Muscle of leg (tissue), 11 donors: ENCODE data around the gene GRB2. TPM values are rescaled to one million over a fixed set of nuclear protein-coding genes. Genes with fewer than 3 reads are reported as not detected.

ENCODE experiments used
- DNase-seq: peaks from one replicate; pipeline ENCODE4 v3.0.0; 2013
- H3K27ac ChIP-seq: one replicate; pipeline ENCODE4 v1.5.1; 2013; ENCODE audit warnings: mild to moderate bottlenecking, low read length, control low read depth
- H3K27me3 ChIP-seq: one replicate; pipeline ENCODE4 v1.6.1; 2013; ENCODE audit warnings: low read length; ENCODE audit not compliant: control insufficient read depth, insufficient read depth
- H3K36me3 ChIP-seq: one replicate; pipeline ENCODE4 v1.6.1; 2013; ENCODE audit warnings: low read length; ENCODE audit not compliant: control insufficient read depth, insufficient read depth
- H3K4me1 ChIP-seq: one replicate; pipeline ENCODE4 v1.6.1; 2013; ENCODE audit warnings: low read length; ENCODE audit not compliant: control insufficient read depth, insufficient read depth
- H3K4me3 ChIP-seq: one replicate; pipeline ENCODE4 v1.5.1; 2013; ENCODE audit warnings: low read length, control low read depth
- H3K9me3 ChIP-seq: replicated peaks from 2 replicates; pipeline ENCODE4 v1.6.1; 2013; ENCODE audit warnings: low read depth, low read length; ENCODE audit not compliant: control insufficient read depth
- WGBS: methylation state at CpG from one replicate; pipeline ENCODE4 v1.1.5; 2013; ENCODE audit warnings: missing lambda C conversion rate; ENCODE audit not compliant: insufficient coverage; 5-methylcytosine and 5-hydroxymethylcytosine counted together
- polyA plus RNA-seq, 8 donors: library from polyadenylated mRNA; unstranded; fragments of 120-200 nt; gene quantifications; one replicate each; pipeline versions ENCODE4 v1.2.1 to v1.2.3, GENCODE V29; 2013; ENCODE audit warnings: inconsistent platforms in 1 of 8, low replicate concordance in 1 of 8; ENCODE audit not compliant: insufficient read length in 8 of 8, insufficient read depth in 1 of 8
- total RNA-seq: library from RNA; stranded (reverse); fragments of 120-200 nt; gene quantifications from one replicate; pipeline ENCODE4 v1.2.4, GENCODE V29; 2013

The GRB2 gene
- total and polyA plus RNA-seq, 9 donors, result 88.4 to 162 (median 147) TPM

- H3K4me3 ChIP-seq, result no peak overlapping the region
- peaks cover 32% of the 10 kb centered on the region for H3K36me3 ChIP-seq
- no peaks in the 10 kb centered on the region for H3K9me3 ChIP-seq
- WGBS, result 61% methylated on average over 10 of the region's 19 CpGs
- H3K4me1 ChIP-seq, result peaks cover 6% of the 10 kb centered on the region
- H3K27me3 ChIP-seq, result no peaks in the 10 kb centered on the region
- no peak for DNase-seq
- no peak overlapping the region for H3K27ac ChIP-seq
Observed at GRCh38 chr17:75315541-75316243, 89.8 kb downstream of the GRB2 start.

- peak; percentile 71 for DNase-seq
- H3K9me3 ChIP-seq, result no peaks in the 10 kb centered on the region
- peak overlapping the region; percentile 66 for H3K27ac ChIP-seq
- no peak overlapping the region for H3K4me3 ChIP-seq
- peaks cover 17% of the 10 kb centered on the region for H3K36me3 ChIP-seq
- peaks cover 6% of the 10 kb centered on the region for H3K4me1 ChIP-seq
- WGBS, result 66% methylated on average over 8 of the region's 14 CpGs
- H3K27me3 ChIP-seq, result no peaks in the 10 kb centered on the region
Observed at GRCh38 chr17:75313941-75314551, 91.4 kb downstream of the GRB2 start.

- no peaks in the 10 kb centered on the region for H3K36me3 ChIP-seq
- no peaks in the 10 kb centered on the region for H3K27me3 ChIP-seq
- H3K9me3 ChIP-seq, result no peaks in the 10 kb centered on the region
- 59% methylated on average over 12 of the region's 20 CpGs for WGBS
- DNase-seq, result no peak
- peak overlapping the region; percentile 21 for H3K27ac ChIP-seq
- peaks cover 6% of the 10 kb centered on the region for H3K4me1 ChIP-seq
- H3K4me3 ChIP-seq, result no peak overlapping the region
Observed at GRCh38 chr17:75308732-75309629, 96.5 kb downstream of the GRB2 start.

GRCh38 chr17:75307957-75308731 is 97.3 kb downstream of the GRB2 start:
- Histone ChIP-seq H3K36me3 (no peaks in the 10 kb centered on the region), H3K4me1 (peaks cover 2% of the 10 kb centered on the region), H3K27me3 (no peaks in the 10 kb centered on the region), H3K4me3 (no peak overlapping the region), H3K9me3 (no peaks in the 10 kb centered on the region), H3K27ac (no peak overlapping the region)
- WGBS, result 72% methylated on average over 9 of the region's 13 CpGs
- DNase-seq, result no peak

GRCh38 chr17:75301502-75302206 is 103.8 kb downstream of the GRB2 start:
- H3K27ac ChIP-seq, result no peak overlapping the region
- no peak for DNase-seq
- no peaks in the 10 kb centered on the region for H3K4me1 ChIP-seq

GRCh38 chr17:75301049-75301448 is 104.4 kb downstream of the GRB2 start:
- no peak overlapping the region for H3K27ac ChIP-seq
- WGBS, result 66% methylated on average over 4 of the region's 9 CpGs
- DNase-seq, result no peak
- no peaks in the 10 kb centered on the region for H3K4me1 ChIP-seq
- no peaks in the 10 kb centered on the region for H3K27me3 ChIP-seq
- H3K9me3 ChIP-seq, result no peaks in the 10 kb centered on the region
- no peaks in the 10 kb centered on the region for H3K36me3 ChIP-seq
- no peak overlapping the region for H3K4me3 ChIP-seq

More at GRCh38 chr17:75301502-75302206, 103.8 kb downstream of the GRB2 start:
- H3K4me3 ChIP-seq, result no peak overlapping the region
- 86% methylated on average over 17 of the region's 17 CpGs for WGBS
- H3K36me3 ChIP-seq, result no peaks in the 10 kb centered on the region
- H3K27me3 ChIP-seq, result no peaks in the 10 kb centered on the region
- H3K9me3 ChIP-seq, result no peaks in the 10 kb centered on the region

- Histone ChIP-seq H3K27ac (no peak overlapping the region), H3K4me1 (no peaks in the 10 kb centered on the region), H3K9me3 (no peaks in the 10 kb centered on the region), H3K4me3 (no peak overlapping the region), H3K36me3 (no peaks in the 10 kb centered on the region), H3K27me3 (no peaks in the 10 kb centered on the region)
- WGBS, result 83% methylated on average over 2 of the region's 7 CpGs
- no peak for DNase-seq
Observed at GRCh38 chr17:75300280-75300679, 105.2 kb downstream of the GRB2 start.

GRCh38 chr17:75295201-75296158 is 110.0 kb downstream of the GRB2 start:
- Histone ChIP-seq H3K4me3 (no peak overlapping the region), H3K4me1 (no peaks in the 10 kb centered on the region), H3K27ac (peak overlapping the region; percentile 50), H3K36me3 (no peaks in the 10 kb centered on the region), H3K9me3 (no peaks in the 10 kb centered on the region), H3K27me3 (no peaks in the 10 kb centered on the region)
- 79% methylated on average over 3 of the region's 8 CpGs for WGBS
- peak; percentile 61 for DNase-seq
